HepG2 (cell line): Measurements from ENCODE around the gene MYCBPAP. TPM values are rescaled to one million over a fixed set of nuclear protein-coding genes. Genes with fewer than 3 reads are reported as not detected.

Experiments
- ARHGAP35 ChIP-seq: sonication (generic); formaldehyde crosslinking; IDR thresholded peaks from 2 replicates; pipeline ENCODE4 v1.9.0; 2022; ENCODE audit warnings: mild to moderate bottlenecking, inconsistent platforms, moderate library complexity, missing genetic modification reagents, borderline replicate concordance
- CBX5 ChIP-seq: sonication (generic); formaldehyde crosslinking; IDR thresholded peaks from 2 replicates; pipeline ENCODE4 v1.4.0; 2020; ENCODE audit warnings: missing genetic modification reagents, borderline replicate concordance
- GFI1 ChIP-seq: sonication (generic); formaldehyde crosslinking; IDR thresholded peaks from 2 replicates; pipeline ENCODE4 v1.5.0; 2020; ENCODE audit warnings: missing genetic modification reagents, mild to moderate bottlenecking, borderline replicate concordance
- NFATC3 ChIP-seq: sonication (generic); formaldehyde crosslinking; IDR thresholded peaks from 2 replicates; pipeline ENCODE4 v1.5.1; 2020; ENCODE audit warnings: mild to moderate bottlenecking, missing genetic modification reagents
- ZNF12 ChIP-seq: sonication (generic); formaldehyde crosslinking; IDR thresholded peaks from 2 replicates; pipeline ENCODE4 v1.5.0; 2020; ENCODE audit warnings: missing genetic modification reagents
- ZNF256 ChIP-seq: sonication (generic); formaldehyde crosslinking; conservative IDR thresholded peaks from 2 replicates; pipeline ENCODE4 v1.4.0; 2020; ENCODE audit warnings: missing genetic modification reagents
- ZNF331 ChIP-seq: sonication (generic); formaldehyde crosslinking; IDR thresholded peaks from 2 replicates; pipeline ENCODE4 v1.4.0; 2020; ENCODE audit warnings: missing genetic modification reagents
- ZNF558 ChIP-seq: sonication (generic); formaldehyde crosslinking; IDR thresholded peaks from 2 replicates; pipeline ENCODE4 v1.9.0; 2022; ENCODE audit warnings: mild to moderate bottlenecking, missing genetic modification reagents, borderline replicate concordance
- ZNF883 ChIP-seq: sonication (generic); formaldehyde crosslinking; IDR thresholded peaks from 2 replicates; pipeline ENCODE4 v1.5.1; 2020; ENCODE audit warnings: mild to moderate bottlenecking, missing genetic modification reagents; ENCODE audit errors: not compliant biosample characterization
- ZZZ3 ChIP-seq: sonication (generic); formaldehyde crosslinking; IDR thresholded peaks from 2 replicates; pipeline ENCODE4 v1.4.0; 2020; ENCODE audit warnings: missing genetic modification reagents, mild to moderate bottlenecking, borderline replicate concordance
- polyA plus RNA-seq, 8 experiments: library from polyadenylated mRNA; depleted of rRNA in 3 of 8; stranded (reverse) in 7 of 8; unstranded in 1 of 8; fragments of >200 nt; fragmentation: Illumina TruSeq in 4 of 8; extraction: Trizol in 4 of 8; gene quantifications; 2 replicates each; pipeline versions ENCODE4 v1.2.1 to v1.2.3, GENCODE V29; 2011 to 2016; ENCODE audit warnings: low read depth in 4 of 8, missing spikeins in 1 of 8, mixed read lengths in 1 of 8; ENCODE audit not compliant: insufficient read depth in 1 of 8
- total RNA-seq, 5 experiments: library from RNA; depleted of rRNA; stranded (reverse); fragments of >200 nt; fragmentation: Illumina TruSeq; extraction: Trizol; gene quantifications; 2 replicates each; pipeline ENCODE4 v1.2.3, GENCODE V29; 2016; ENCODE audit warnings: low read depth in 1 of 5
- TF ChIP-seq, protein P1 (sequence below): sonication (generic); formaldehyde crosslinking; IDR thresholded peaks from one replicate; pipeline ENCODE4 v1.5.1; 2020; ENCODE audit warnings: mild to moderate bottlenecking, missing genetic modification reagents; ENCODE audit errors: not compliant biosample characterization

Gene MYCBPAP
- total and polyA plus RNA-seq, 2 of the 13 experiments (the other 11 are each of a cell fraction or from before 2014, with no cell fraction given): 0.22 to 0.24 TPM

DNA sequence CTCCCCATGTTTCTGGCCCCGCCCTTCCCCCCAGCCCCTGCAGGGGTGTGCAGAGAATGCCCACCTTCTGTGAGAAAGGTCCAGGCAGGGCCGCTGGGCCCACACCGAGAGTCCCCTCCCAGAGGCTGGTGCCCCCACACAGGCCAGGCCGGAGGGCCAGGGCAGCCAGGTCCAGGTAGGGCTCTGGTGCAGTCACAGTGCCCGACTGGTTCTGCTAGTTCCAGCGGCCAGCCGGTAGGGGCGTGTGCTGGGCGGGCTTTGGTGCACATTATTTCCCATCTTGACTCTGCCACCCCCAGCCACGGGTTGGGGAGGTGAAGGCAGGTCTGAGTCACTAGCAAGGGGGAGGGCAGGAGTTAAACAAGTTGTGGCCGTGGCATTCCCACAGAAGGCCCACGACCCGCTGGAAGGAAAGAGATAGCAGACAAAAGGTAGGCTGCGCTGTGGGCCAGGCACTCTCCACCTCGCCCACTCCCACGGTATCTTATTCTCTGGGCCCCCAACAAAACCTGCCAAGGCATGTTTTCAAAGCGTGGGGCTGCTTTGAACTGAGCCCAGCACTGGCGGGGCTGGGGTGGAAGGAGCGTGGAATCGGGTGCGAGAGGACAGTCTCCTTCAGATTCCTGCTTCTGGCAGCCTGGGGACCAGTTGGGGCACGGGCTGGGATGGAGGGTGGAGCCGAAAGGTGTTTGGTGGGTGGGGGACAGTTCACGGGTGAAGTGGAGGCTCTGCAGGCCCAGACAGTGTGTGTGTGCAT, 26.2 kb downstream of the MYCBPAP start (continued):
- TF ChIP-seq, protein P1, sequence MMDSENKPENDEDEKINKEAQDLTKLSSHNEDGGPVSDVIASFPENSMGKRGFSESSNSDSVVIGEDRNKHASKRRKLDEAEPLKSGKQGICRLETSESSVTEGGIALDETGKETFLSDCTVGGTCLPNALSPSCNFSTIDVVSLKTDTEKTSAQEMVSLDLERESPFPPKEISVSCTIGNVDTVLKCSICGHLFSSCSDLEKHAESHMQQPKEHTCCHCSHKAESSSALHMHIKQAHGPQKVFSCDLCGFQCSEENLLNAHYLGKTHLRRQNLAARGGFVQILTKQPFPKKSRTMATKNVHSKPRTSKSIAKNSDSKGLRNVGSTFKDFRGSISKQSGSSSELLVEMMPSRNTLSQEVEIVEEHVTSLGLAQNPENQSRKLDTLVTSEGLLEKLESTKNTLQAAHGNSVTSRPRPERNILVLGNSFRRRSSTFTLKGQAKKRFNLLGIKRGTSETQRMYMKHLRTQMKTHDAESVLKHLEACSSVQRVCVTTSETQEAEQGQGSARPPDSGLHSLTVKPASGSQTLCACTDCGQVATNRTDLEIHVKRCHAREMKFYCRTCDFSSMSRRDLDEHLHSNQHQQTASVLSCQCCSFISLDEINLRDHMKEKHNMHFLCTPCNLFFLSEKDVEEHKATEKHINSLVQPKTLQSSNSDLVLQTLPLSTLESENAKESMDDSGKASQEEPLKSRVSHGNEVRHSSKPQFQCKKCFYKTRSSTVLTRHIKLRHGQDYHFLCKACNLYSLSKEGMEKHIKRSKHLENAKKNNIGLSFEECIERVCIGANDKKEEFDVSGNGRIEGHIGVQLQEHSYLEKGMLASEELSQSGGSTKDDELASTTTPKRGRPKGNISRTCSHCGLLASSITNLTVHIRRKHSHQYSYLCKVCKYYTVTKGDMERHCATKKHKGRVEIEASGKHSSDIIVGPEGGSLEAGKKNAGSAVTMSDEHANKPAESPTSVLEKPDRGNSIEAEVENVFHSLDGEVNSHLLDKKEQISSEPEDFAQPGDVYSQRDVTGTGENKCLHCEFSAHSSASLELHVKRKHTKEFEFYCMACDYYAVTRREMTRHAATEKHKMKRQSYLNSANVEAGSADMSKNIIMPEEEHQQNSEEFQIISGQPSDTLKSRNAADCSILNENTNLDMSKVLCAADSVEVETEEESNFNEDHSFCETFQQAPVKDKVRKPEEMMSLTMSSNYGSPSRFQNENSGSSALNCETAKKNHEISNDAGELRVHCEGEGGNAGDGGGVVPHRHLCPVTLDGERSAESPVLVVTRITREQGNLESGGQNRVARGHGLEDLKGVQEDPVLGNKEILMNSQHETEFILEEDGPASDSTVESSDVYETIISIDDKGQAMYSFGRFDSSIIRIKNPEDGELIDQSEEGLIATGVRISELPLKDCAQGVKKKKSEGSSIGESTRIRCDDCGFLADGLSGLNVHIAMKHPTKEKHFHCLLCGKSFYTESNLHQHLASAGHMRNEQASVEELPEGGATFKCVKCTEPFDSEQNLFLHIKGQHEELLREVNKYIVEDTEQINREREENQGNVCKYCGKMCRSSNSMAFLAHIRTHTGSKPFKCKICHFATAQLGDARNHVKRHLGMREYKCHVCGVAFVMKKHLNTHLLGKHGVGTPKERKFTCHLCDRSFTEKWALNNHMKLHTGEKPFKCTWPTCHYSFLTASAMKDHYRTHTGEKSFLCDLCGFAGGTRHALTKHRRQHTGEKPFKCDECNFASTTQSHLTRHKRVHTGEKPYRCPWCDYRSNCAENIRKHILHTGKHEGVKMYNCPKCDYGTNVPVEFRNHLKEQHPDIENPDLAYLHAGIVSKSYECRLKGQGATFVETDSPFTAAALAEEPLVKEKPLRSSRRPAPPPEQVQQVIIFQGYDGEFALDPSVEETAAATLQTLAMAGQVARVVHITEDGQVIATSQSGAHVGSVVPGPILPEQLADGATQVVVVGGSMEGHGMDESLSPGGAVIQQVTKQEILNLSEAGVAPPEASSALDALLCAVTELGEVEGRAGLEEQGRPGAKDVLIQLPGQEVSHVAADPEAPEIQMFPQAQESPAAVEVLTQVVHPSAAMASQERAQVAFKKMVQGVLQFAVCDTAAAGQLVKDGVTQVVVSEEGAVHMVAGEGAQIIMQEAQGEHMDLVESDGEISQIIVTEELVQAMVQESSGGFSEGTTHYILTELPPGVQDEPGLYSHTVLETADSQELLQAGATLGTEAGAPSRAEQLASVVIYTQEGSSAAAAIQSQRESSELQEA (CRISPR knock-in tag): peak; percentile 37
- TF ChIP-seq ZNF883 (peak; percentile 12), GFI1 (CRISPR knock-in tag) (peak; percentile 44; the same call in 1 of the 2 replicates), ARHGAP35 (CRISPR knock-in tag) (no peak), ZNF256 (no peak), NFATC3 (CRISPR knock-in tag) (0 out of 2 replicates have a peak, but pooled peaks have one; percentile 16), ZNF331 (CRISPR knock-in tag) (peak; percentile 29; the same call in 1 of the 2 replicates), ZNF12 (no peak), ZZZ3 (CRISPR knock-in tag) (0 out of 2 replicates have a peak, but pooled peaks have one; percentile 26), CBX5 (CRISPR knock-in tag) (no peak), ZNF558 (CRISPR knock-in tag) (no peak)
